Colon (tissue), 2 donors: ENCODE results near the gene STAP2.

Experiments used
- FAIRE-seq: peaks from 2 replicates; lab custom pipeline; 2012; peaks lifted over from hg19 to GRCh38; lab: Jason Lieb, UNC
- donor health status: control.
- donor health status: control.

STAP2 gene

DNA sequence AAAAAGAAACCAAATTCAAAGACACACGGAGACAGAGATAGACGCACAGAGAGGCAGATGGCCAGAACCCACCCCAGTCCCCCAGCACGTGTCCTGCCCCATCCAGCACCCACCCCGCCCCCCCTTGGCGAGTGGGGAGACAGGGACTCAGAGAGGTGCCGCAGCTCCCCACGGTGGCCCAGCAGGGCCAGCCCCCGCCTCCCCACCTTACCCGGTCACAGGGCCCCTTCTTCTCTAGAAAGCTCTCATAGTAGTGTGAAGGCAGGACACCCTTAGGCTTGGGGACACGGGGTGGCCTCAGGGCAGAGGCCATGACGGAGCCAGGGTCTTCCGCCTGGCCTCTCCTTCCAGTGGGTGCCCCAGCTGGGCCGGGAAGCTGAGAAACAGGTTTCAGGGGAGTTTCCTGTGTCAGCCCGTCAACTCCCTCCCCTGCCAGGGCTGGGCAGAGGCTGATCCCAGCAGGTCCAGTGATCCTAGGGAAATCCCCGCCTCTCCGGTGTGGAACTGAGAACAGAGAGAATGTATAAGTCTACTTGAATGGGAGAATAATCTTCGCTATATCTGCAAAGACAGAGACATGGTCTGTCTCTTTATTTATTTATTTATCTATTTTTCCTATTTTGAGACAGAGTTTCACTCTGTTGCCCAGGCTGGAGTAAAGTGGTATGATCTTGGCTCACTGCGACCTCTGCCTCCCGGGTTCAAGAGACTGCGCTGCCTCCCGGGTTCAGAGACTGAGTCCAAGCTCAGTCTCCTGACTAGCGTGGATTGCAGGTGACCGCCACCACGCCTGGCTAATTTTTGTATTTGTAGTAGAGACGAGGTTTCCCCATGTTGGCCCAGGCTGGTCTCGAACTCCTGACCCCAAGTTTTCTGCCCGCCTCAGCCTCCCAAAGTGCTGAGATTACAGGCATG lies at the start of gene STAP2:
TSS of gene STAP2 (minus strand) at position 387 of the 915 bp plus-strand sequence. CDS start at position 313, 74 bp downstream.
- no peak for FAIRE-seq

GRCh38 chr19:4386041-4386782 lies 47.6 kb upstream of the STAP2 start:
- FAIRE-seq: no peak

DNA sequence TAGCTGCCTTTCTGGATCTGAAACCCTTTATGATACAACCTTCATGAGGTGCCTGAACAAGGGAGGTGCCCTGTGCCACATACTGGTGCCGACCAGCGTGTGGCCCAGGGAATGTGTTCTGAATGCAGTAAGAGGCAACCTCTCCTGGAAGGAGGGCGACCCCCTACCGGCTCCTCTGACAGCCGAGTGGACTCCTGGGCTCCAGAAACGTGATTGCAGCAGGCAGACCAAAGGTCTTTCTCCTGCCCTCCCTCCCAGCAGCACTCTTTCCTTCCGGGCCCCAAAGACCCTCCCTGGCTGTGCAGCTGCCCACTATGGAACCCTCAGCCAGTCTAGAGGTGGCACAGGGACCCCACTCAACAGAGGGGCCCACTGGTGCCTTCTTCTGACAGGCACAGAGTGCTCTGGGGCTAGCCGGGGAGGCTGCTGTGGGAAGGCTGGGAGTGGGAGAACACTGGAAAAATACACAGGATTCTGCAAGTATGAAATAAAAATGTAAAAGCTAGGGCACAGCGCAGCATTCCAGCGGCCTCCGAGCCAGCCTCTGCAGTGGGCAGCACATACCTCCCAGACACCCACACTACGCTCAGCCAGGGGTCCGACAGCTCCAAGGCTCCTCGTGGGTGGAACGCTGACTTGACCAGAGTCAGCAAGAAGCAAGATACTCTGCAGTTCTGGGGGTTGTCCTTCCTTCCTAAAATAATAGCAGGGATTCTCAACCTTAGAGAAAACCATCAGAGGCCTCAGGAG lies 46.8 kb upstream of the STAP2 start:
- no peak for FAIRE-seq

- no peak for FAIRE-seq
Observed at GRCh38 chr19:4380254-4380727, 41.7 kb upstream of the STAP2 start.

GRCh38 chr19:4379383-4380253 lies 41.0 kb upstream of the STAP2 start:
- no peak for FAIRE-seq

- FAIRE-seq: no peak
Observed at GRCh38 chr19:4378886-4379285, 40.3 kb upstream of the STAP2 start.

DNA sequence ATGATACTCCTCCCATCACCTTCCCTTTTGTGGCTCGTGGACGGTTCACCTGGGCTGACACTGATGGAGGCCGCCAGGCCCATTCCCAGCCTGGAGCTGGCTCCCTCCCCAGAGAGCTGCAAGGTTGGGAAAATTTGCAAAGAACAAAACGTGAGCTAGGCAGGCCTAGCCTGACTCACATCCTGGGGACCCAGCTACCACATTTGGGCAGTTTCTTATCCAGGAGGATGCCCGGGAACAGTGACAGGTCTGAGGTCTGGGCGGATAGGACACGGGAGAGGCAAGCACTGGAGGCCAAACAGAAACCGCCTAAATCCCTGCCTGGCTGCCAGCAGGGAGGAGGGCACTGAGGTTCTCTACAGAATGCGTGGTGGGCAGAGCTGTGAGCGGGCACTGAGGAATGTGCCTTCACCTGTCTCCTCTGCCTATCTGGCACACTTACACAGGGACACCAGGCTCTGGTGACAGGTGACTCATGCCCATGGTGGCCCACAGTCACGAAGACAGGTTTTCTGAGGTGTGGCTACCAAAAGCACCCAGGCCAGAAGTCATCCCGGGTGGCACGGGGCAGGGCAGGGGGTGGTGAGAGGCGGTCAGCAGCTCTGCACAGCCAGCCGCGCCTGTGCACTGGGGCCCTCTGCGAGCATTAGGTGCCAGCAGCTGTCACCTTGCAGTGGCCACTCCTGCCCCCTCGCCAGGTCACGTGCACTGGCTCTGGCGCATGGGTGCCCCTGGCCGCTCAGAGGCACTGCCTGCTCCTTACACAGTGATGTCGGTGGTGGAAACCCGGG lies 38.6 kb upstream of the STAP2 start:
- no peak for FAIRE-seq

GRCh38 chr19:4376671-4376990 lies 38.0 kb upstream of the STAP2 start:
- FAIRE-seq: no peak

DNA sequence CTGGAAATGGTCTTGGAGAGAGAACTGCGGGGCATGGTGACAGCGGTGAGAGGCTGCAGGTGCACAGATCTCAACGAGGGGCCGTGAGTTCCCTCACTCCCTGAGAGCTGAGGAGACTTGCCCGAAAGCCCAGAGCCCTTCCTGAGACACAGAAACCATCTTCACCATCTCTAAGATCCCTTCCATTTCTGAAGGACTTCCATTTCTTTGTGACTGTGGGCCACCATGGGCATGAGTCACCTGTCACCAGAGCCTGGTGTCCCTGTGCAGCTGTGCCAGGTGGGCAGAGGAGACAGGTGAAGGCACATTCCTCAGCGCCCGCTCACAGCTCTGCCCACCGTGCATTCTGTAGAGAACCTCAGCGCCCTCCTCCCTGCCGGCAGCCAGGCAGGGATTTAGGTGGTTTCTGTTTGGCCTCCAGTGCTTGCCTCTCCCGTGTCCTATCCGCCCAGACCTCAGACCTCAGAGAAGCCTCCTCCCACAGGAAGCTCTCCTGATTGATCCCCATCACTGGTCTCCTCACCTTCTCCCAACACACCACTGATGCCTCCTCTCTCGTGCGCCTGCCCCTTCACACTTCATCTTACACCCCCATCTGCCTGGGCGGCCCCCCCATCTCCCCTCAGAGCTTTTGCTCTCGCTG lies 37.5 kb upstream of the STAP2 start:
- no peak for FAIRE-seq

- no peak for FAIRE-seq
Observed at GRCh38 chr19:4375164-4376027, 36.8 kb upstream of the STAP2 start.

- FAIRE-seq: no peak
Observed at GRCh38 chr19:4374498-4375163, 36.0 kb upstream of the STAP2 start.

GRCh38 chr19:4373601-4374497 lies 35.2 kb upstream of the STAP2 start:
- no peak for FAIRE-seq

DNA sequence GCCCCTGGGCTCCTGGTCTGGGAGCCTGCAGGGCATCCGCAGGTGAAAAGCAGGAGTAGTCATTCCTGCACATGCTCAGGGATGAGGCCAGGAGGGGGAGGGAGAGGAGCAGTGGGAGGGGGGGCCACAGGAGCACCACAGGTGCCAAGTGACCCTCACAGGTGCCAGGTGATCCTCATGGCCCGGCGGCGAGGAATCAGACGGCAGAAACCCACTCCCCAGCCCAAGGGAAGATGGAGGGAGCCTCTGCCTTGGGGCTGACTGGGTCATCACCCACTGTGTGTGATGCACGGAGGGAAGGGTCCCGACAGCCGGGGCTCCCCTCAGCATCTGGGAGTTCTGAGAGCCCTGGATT lies 34.4 kb upstream of the STAP2 start:
- no peak for FAIRE-seq

DNA sequence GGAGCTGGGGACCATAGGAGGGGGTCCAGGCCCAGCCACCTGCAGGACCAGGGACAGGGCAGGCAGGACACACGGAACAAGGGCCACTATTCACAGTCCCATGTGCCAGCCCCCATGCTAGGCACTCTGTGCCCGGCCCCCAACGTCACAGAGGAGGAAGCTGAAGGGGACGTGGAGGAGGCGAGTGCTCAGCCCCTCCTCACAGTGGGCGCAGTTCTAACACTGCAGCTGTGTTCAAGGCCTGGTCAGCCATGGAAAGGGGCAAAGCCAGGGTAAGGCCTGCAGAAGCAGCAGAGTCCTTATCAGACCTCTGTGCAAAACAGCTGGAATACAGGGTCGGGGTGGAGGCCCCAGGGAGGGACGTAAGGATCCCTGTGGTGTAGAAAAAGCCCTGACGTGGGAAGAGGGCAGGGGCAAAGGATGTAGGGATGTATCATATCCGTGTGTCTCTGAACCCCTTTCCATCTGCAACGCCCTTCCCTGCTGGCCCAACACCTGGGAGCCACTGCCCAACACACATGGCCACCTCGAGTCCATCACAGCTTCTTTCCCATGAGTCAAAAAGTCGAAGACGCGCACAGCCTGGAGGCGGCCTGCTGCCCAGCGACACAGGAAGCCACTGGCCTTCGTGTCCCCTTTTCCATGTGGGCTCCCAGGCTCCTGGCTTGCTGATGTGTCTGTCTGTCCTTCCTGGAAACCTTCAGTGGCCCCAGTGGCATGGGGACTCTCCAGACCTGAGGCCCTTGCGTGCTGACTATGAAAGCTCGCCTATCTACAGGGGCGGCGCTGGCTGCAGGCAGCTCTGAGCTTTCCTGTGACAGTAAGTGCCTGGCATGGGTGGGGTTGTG lies 33.8 kb upstream of the STAP2 start:
- FAIRE-seq: no peak

- FAIRE-seq: no peak
Observed at GRCh38 chr19:4371247-4372164, 32.9 kb upstream of the STAP2 start.
